GM20000 (cell line): Measurements from ENCODE around the gene ROBO2.

Experiments used
- DNase-seq: peaks from one replicate; pipeline ENCODE4 v3.0.0; 2012; ENCODE audit warnings: low spot score
- TF ChIP-seq, protein P1 (sequence below): IDR thresholded peaks from 2 replicates; pipeline ENCODE4 v1.5.1; 2012; ENCODE audit warnings: mild to moderate bottlenecking, control low read depth; ENCODE audit errors: extremely low read depth, missing control alignments

Gene ROBO2

DNA sequence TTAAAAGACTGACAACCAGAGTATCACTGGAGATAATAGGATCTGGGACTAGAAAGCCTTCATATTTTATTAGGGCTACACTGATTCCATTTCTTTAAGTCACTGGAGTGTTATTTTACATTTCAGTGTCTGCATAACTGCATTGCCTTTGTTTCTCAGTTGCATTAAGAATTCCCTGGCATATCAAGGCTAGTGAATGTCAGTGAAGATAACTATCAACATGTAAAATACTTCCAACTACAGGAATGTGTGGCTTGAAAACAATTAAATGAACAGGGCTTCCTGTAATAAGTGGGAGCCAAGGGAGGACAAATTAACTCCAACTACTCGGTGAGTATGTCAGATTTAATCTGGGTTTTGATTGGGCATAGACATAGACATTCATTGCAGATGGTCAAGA is 628.5 kb downstream of the ROBO2 start:
- TF ChIP-seq, protein P1, sequence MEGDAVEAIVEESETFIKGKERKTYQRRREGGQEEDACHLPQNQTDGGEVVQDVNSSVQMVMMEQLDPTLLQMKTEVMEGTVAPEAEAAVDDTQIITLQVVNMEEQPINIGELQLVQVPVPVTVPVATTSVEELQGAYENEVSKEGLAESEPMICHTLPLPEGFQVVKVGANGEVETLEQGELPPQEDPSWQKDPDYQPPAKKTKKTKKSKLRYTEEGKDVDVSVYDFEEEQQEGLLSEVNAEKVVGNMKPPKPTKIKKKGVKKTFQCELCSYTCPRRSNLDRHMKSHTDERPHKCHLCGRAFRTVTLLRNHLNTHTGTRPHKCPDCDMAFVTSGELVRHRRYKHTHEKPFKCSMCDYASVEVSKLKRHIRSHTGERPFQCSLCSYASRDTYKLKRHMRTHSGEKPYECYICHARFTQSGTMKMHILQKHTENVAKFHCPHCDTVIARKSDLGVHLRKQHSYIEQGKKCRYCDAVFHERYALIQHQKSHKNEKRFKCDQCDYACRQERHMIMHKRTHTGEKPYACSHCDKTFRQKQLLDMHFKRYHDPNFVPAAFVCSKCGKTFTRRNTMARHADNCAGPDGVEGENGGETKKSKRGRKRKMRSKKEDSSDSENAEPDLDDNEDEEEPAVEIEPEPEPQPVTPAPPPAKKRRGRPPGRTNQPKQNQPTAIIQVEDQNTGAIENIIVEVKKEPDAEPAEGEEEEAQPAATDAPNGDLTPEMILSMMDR = no peak

DNA sequence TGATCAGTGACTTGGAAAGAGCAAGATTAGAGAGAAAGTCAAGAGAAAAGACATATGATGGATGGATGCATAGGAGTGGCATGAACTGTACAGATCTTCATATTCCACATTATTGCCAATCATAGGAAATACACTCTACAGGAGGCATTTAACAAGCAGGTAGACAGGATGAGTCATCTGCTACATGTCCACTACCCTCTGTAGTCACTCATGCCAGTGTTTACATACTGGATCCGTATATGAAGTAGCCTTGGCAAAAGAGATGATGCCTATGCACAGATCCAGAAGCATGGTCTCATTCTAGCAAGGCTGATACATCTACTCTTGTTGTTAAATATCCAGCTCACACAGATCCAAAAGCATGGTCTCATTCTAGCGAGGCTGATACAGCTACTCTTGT is 632.1 kb downstream of the ROBO2 start:
- TF ChIP-seq, protein P1 = no peak
- DNase-seq = no peak

More for the DNA sequence above, 628.5 kb downstream of the ROBO2 start:
- DNase-seq = no peak

DNA sequence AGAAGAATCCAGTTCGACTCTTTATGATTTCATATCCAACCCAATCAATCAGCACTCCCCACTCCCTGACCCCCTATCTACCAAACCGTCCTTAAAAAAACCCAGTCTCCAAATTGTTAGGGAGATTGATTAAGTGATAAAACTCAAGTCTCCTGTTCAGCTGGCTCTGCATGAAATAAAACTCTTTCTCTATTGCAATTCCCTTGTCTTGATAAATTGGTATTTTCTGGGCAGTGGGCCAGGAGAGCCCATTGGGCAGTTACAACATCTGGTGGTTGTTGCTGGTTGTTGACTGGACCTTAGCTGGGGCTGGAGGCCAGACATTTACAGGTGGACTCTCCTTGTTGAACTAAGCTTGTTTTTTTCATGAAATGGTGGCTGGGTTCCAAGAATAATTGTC is 642.3 kb downstream of the ROBO2 start:
- TF ChIP-seq, protein P1 = no peak
- DNase-seq = no peak

DNA sequence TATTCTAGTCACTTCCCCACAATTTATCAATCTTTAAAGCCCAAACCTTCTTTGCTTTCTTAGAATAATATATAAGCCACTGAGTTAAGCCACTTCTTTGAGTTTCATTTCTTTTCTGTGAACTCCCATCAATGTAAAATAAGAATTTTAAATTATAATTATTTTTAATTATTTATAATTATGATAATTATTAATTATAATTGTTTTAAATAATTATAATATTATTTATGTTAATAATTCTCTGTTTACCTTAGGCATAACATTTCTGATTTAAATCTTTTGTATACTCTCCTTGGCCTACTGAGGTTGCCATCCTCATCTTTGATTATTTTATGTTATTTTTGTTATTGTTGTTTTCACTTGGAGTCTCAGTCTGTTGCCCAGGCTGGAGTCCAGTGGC is 644.2 kb downstream of the ROBO2 start:
- no peak for DNase-seq
- TF ChIP-seq, protein P1 = no peak

DNA sequence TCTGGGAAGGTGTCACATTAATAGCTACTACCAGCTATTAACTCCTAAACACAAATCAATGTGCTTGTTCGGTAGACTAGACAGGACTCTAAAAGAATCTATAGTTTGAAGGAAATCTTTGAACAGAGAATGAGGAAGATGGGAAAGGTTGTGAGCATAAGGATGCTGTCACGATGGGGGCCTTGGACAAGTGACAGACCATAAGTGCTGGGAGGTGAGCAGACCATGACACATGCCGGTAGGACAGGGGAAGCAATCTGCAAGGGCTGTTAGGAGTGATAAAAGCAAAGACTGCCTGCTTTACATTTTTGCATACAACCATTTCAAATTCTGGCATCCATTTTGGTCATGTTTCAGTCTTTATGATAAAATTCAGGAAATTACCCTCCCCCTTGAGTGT is 645.8 kb downstream of the ROBO2 start:
- DNase-seq = no peak
- TF ChIP-seq, protein P1 = no peak

DNA sequence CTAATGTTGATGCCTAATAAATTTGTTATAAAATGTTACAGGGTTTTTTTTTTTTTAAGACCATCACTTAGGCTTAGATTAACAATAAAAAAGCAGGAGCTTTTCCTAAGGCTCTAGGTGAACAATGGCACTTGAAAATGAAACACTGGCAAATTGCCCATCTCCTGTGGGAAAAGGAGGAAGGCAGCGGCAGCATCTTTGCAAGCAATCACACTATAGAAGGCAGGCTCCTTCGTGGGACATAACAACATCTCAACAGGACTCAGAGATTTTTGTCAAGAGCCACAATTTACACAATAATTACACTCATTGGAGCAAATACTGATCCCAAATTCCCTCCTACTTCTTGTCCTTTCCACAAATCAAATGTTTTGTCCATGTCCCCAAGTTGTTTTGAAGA is 646.7 kb downstream of the ROBO2 start:
- TF ChIP-seq, protein P1 = no peak
- no peak for DNase-seq

DNA sequence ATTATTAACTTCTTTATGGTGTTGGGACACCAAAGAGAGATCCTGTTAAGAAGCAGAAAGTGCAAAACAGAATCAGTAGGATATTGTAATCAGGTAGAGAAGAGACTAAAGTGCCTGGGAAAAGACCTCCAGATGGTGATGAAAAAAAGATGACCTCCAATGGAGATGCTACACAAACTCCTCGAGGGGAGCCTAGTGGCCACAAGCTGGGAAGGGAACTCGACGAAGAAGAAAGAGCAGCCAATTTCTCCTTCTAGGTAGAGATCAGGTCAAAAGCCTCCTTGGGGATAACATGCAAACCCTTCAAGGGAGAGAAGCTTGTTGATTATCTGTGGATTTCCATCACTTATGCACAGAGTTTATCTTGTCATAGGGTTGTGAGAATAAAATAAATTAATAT is 647.6 kb downstream of the ROBO2 start:
- DNase-seq = no peak
- TF ChIP-seq, protein P1 = no peak
